SK-MEL-5 (cell line): ENCODE measurements around the gene EPS8L1. TPM values are rescaled to one million over a fixed set of nuclear protein-coding genes. Genes with fewer than 3 reads are reported as not detected.
"Not testable (repeated sequence)": the region's sequence is repeated elsewhere in the genome, so short reads cannot be mapped to it uniquely, and the experiment has no call there.

Source experiments
- DNase-seq: peaks from one replicate; pipeline ENCODE4 v3.0.0-alpha.2; 2016; ENCODE audit warnings: low read depth, low spot score
- in situ Hi-C: cut with HindIII; loops from 2 replicates; pipeline ENCODE4 v1.10.0; 2016; ENCODE audit warnings: low sequenced_read_pairs, high pct_unique_total_duplicates, low pct_unique_long_range_greater_than_20kb
- total RNA-seq: library from RNA; depleted of rRNA; stranded (reverse); fragments of >200 nt; shearing (Covaris generic); gene quantifications from 2 replicates; pipeline ENCODE4 v1.2.3, GENCODE V29; 2014

EPS8L1 gene
- total RNA-seq, 1 experiment from 2014 or later = 8.7 TPM

DNA sequence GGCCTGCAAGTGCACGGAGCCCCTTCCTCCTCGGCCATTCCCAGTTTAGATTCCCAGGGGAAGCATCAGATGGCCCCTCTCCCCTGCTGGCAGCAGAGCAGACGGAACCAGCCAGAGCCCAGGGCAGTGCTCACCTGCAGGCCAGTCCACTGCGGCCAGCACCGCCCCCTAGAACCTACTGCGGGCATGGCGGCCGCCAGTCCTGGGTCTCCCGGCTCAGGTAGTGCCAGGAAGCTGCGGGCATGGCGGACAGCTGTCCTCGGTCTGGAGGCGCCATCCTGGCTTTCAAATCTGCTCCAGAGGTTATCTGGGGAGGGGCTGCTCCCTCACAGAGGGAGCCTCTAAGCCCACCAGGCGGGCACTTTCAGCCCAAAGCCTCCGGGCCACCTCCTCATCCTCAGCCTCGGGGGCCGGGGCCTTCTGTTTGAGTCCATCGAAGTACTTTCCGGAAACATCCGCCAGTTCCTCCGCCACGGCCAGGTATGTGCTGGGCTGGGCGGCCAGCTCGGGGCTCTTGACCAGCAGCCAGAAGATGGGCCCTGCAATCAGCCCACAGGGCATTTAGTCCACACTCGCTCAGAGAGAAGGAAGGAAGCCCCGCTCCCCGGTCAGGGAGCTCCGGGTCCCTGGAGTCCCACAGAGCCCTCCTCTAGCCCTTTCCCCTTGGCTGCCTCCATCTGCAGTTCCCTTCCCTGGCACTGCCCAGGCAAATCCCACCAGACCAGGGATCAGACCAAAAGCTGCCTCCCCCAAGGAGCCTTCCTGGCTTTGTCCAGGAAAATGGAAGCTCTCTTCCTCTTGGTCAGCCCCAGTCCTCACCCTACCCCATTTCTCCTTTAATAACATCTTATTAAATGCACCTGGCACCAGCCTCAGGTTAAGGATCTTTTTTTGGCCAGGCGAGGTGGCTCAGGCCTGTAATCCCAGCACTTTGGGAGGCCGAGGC, 30.6 kb upstream of the EPS8L1 start:
- DNase-seq = no peak
- in situ Hi-C loops = no loop called here

DNA sequence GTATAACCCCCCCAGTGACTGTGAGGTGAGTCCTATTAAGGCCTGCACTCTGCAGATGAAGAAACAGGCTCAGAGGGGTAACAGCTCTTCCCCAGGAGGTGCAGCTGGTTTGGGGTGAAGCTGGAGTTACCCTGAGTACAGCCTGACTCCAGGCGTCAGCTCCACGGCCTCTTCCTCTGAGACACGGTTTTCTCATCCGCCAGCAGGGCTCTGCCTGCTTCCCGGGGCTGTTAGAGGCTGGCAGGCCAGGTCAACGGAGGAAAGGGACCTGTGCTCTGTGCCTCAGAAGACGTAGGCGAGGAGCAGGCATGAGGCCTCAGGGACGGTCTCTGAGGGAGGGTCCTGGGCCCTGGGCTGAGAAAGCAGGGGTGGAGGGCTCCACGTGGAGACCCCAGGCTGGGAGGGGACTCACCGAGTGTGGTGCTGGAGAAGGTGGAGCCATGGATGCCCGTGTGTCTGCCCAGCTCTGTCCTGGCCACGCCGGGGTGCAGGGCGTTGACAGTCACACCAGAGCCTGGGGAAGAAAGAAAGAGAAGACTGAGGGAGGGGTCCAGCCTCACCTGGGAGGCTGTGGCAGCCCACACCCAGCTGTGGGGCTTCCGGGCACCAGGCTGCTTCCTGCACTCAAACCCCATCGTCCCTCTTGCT, 28.6 kb upstream of the EPS8L1 start:
- no peak for DNase-seq

DNA sequence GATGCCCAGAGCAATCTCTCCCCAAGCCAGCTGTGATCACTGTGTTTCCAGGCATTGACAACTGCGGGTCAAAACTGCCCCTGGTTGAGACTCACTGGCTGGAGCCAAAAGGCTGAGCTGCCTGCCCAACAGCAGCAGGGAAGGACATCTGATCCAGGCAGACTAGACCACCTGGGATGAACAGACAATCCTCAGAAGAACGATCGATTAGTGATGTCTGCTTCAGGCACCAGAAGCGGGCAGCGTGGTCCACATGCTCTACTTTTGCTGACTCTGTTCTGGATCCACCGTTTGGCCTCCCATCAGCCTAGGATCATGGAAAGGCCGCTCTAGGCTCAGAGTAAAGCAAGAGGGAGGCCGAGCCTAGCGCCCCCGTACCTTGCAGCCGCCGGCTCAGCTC, 27.7 kb upstream of the EPS8L1 start:
- in situ Hi-C loops = no loop called here
- DNase-seq = no peak

More for the DNA sequence above, 28.6 kb upstream of the EPS8L1 start:
- in situ Hi-C loops = no loop called here

- in situ Hi-C loops = no loop called here
Measured at GRCh38 chr19:55048446-55048845, 27.2 kb upstream of the EPS8L1 start.

DNA sequence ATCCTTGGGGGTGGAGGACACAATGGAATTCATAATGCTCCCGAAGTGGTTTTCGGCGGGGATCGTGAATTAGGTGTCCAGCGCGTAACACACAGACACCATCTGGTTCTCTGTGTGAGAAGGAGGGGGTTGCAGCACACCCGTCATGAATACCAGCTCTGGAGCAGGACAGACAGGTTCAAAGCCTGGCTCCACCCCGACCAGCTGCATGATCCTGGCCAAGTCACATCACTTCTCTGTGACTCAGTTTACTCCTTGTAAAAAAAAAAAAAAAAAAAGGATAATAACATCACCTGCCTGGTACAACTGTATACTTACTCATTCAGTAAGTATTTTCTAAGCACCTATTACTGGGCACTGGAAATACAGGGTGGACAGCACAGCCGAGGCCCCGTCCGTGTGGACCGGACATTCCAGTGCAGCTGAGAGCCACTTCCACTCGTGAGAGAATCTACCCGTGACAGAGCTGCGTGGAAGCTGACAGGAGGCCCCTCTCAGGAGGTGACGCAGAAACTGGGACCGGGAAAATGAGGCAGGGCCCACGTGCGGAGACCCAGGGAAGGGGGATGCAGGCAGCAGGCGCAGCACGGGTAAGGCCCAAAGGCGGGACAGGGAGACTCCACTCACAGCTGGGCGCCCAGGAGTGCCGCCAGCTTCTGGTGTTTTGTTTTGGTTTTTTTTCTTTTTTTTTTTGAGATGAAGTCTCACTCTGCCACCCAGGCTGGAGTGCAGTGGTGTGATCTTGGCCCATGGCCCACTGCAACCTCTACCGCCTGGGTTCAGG, 24.7 kb upstream of the EPS8L1 start:
- no peak for DNase-seq
- in situ Hi-C loops = no loop called here

More at GRCh38 chr19:55048446-55048845, 27.2 kb upstream of the EPS8L1 start:
- no peak for DNase-seq

- in situ Hi-C loops = no loop called here
- DNase-seq = no peak
Measured at GRCh38 chr19:55053735-55054134, 21.9 kb upstream of the EPS8L1 start.

DNA sequence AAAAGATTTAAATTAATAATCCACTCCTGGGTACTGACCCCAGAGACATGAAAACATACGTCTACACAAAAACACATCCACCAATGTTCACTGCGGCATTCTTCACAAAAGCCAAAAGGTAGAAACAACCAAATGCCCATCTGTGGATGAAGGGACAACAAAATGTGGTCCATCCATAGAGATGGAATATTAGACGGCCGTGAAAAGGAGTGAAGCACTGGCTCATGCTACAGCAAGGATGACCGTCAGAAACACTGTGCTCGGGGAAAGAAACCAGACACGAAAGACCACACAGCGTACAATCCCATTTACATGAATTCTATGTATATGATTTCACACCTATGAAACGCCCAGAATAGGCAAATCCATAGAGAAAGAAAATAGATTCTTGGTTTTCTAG, 18.8 kb upstream of the EPS8L1 start:
- DNase-seq = no peak
- in situ Hi-C loops = no loop called here

DNA sequence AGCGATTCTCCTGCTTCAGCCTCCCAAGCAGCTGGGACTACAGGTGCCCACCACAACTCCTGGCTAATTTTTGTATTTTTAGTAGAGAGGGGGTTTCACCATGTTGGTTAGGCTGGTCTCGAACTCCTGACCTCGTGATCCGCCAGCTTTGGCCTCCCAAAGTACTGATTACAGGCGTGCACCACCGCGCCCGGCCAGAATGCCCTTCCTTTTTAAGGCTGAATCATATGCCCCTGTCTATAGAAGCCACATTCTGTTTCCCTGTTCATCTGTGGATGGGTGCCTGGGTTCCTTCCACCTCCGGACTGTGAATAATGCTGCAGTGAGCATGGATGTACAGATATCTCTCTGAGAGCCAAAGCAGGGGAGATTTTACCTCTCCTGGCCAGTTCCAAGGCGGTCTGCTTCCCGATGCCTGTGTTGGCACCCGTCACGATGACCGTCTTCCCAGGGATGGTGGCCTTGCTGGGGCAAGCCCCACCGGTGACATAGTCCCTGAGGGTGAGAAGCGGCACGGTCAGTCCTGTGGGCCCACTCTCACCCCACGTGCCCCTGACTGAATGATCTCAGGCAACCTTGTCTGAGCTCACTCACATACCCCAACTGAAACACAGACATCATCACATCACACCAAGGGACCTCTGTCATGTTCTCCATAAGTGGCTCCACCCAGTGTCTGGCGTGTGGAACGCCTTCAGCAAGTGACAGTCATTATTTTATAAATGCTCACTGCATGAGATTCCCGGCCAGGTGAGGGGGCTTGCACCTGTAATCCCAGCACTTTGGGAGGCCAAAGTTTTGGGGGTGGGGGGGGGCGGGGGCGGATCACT, 16.7 kb upstream of the EPS8L1 start:
- no peak for DNase-seq
- in situ Hi-C loops = no loop called here

DNA sequence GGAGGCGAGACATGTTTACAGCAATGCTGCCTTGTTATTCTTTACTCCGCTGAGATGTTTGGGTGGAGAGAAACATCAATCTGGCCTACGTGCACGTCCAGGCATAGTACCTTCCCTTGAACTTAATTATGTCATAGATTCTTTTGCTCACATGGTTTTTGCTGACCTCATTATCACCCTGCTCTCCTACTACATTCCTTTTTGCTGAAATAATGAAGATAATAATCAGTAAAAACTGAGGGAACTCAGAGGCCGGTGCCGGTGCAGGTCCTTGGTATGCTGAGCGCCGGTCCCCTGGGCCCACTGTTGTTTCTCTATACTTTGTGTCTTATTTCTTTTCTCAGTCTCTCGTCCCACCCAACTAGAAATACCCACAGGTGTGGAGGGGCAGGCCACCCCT, 15.4 kb upstream of the EPS8L1 start:
- in situ Hi-C loops, DNase-seq: not testable (repeated sequence)

- in situ Hi-C loops = no loop called here
- DNase-seq = peak; percentile 97
Measured at GRCh38 chr19:55062735-55063491, 12.8 kb upstream of the EPS8L1 start, which contains the start of gene RDH13. RDH13 (minus strand) TSS chr19:55063148; CDS start chr19:55063032, 116 bp downstream.

- DNase-seq = no peak
- in situ Hi-C loops = no loop called here
Measured at GRCh38 chr19:55063492-55063843, 12.2 kb upstream of the EPS8L1 start.

- in situ Hi-C loops, DNase-seq: not testable (repeated sequence)
Measured at GRCh38 chr19:55065516-55065915, 10.2 kb upstream of the EPS8L1 start.

DNA sequence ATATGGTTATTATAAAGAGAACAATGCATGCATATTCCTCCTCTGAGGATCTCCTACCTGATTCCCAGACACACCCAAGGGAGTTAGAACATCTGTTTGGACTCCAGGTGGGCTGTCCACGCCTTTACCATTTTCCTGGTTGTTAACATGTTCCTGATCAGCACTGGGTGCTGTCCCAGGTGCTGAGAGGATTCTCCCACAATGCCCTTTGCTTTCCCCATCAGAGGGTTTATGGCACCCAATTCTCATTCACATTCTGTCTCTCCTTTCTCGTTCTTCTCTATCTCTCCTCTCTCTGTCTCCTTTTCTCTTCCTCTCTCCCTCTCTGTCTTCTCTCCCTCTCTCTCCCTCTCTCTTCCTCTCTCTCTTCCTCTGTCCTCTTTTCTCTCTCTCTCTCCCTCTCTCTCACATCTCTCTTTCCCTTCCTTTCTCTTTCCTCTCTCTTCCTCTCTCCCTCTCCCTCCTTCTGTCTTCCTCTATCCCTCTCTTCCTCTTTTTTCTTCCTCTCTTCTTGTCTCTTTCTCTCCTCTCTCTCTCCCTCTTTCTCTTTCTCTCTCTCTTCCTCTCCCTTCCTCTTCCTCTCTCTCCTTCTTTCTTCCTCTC, 9.5 kb upstream of the EPS8L1 start:
- DNase-seq = no peak
- in situ Hi-C loops = no loop called here

DNA sequence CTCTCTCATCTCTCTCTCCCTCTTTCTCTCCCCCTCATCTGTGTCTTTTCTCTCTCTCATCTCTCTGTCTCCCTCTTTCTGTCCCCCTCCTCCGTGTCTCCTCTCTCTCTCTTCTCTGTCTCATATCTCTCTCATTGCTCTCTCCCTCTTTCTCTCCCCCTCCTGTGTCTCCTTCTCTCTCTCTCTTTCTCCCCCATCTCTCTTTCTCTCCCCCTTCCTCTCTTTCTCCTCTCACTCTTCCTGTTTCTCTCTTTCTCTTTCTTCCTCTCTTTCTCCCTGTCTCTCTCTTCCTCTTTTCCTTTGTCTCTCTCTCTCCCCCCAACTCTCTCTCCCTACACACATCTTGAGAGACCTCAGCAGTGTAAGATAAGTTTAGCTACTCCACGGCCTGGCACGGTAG, 7.8 kb upstream of the EPS8L1 start:
- no peak for DNase-seq
- in situ Hi-C loops = no loop called here

- in situ Hi-C loops = no loop called here
- DNase-seq = no peak
Measured at GRCh38 chr19:55068950-55069864, 6.5 kb upstream of the EPS8L1 start.
